Fibroblast of mammary gland (primary cell): ENCODE measurements around the gene CMIP.
"Not testable (repeated sequence)": the region's sequence is repeated elsewhere in the genome, so short reads cannot be mapped to it uniquely, and the experiment has no call there.

Source experiments
- DNase-seq: peaks from one replicate; pipeline ENCODE4 v3.0.0-alpha.2; 2010; ENCODE audit warnings: low read depth
- H3K4me3 ChIP-seq: 2 replicates; pipeline ENCODE4 v1.5.1; 2011; ENCODE audit warnings: low read depth, mild to moderate bottlenecking, low read length, moderate library complexity; ENCODE audit not compliant: control insufficient read depth
- TF ChIP-seq, protein P1 (sequence below): conservative IDR thresholded peaks from 2 replicates; pipeline ENCODE4 v1.5.1; 2011; ENCODE audit warnings: low read depth, low read length, inconsistent platforms; ENCODE audit not compliant: control insufficient read depth, insufficient read depth

The CMIP gene

DNA sequence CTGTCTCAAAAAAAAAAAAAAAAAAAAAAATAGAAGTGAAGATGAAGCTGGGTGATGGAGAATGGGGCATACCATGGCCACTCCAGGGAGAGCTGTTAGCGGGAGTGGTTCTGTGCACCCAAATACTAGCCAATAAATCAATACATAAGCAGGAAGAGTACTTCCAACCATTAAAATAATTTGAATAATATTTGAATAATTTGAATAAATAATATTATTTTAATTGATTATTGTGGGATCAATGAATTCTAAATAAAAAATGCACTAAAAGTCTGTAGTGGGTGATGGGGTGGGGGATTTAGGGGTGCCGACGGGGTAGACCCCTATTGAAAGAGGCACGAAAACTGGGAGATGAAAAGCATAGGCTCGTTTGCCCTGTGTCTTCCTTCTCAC lies 41.4 kb upstream of the CMIP start:
- no peak for DNase-seq
- H3K4me3 ChIP-seq, result no peak overlapping the region
- TF ChIP-seq, protein P1, sequence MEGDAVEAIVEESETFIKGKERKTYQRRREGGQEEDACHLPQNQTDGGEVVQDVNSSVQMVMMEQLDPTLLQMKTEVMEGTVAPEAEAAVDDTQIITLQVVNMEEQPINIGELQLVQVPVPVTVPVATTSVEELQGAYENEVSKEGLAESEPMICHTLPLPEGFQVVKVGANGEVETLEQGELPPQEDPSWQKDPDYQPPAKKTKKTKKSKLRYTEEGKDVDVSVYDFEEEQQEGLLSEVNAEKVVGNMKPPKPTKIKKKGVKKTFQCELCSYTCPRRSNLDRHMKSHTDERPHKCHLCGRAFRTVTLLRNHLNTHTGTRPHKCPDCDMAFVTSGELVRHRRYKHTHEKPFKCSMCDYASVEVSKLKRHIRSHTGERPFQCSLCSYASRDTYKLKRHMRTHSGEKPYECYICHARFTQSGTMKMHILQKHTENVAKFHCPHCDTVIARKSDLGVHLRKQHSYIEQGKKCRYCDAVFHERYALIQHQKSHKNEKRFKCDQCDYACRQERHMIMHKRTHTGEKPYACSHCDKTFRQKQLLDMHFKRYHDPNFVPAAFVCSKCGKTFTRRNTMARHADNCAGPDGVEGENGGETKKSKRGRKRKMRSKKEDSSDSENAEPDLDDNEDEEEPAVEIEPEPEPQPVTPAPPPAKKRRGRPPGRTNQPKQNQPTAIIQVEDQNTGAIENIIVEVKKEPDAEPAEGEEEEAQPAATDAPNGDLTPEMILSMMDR, result no peak

DNA sequence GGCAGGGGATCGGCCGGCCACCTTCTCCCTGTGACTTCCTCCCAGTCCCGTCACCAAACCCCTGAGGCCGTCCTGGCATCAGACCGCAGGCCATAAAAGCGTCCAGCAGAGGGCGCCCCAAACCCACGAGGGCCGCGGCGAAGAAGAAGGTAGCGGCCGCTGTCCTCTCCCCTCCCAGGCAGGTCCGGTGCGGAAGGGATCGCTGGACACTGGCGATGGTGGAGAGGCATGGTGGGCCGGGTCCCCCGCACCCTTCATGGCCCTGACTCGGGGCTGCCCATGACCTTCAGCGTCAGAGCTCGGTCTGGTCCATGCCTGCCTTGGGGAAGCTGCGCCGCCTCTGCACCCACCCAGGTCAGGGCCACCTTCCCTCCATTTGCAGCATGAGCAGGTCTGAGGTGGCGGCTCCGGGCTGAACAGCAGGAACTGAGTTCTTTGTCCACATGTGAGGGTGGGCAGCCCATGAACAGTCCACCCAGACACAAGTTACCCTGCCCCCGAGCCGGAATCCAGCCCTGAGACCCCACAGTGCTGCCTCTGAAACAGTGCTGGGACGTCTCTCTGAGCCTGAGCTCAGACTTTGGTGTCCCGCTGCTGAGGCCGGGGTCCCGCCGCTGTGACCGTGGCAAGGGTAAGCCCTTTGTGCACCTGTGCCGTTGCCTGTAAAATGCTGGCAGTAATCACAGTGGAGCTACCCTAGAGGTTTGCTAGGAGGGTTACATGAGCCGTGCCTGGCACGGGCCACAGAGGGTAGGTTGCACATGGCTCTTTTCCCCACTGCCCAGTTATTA lies 40.8 kb upstream of the CMIP start:
- H3K4me3 ChIP-seq, result peak overlapping the region; percentile 7
- peak; percentile 50 for DNase-seq
- TF ChIP-seq, protein P1, result peak; percentile 84

DNA sequence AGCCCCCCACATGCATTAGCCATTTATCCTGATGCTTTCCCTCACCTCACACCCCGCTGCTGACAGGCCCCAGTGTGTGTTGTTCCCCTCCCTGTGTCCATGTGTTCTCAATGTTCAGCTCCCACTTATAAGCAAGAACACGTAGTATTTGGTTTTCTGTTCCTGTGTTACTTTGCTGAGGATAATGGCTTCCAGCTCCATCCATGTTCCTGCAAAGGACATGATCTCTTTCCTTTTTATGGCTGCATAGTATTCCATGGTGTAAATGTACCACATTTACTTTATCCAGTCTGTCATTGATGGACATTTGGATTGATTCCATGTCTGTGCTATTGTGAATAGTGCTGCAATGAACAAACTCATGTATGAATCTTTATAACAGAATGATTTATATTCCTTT lies 39.6 kb upstream of the CMIP start:
- not testable (repeated sequence) for H3K4me3 ChIP-seq, DNase-seq

DNA sequence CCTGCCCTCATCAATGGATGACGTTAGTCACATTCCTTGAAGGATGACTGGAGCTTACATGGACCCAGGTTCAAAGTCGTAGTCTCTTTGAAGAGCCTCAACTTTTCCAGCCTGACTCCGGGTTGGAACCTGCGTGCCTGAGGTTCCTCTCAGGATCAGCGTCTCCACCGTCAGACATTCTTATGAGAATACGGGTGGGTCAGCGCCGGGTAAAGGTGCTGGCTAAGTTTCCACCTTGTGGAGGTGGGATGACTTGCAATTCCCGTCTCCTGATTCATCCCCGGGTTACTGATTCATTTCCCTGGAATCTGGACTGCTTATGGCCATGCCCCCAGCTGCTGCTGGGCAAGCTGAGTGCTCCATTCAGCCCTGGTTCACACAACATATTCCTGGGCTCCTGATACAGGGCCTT lies 38.9 kb upstream of the CMIP start:
- H3K4me3 ChIP-seq, result no peak overlapping the region
- TF ChIP-seq, protein P1, result no peak
- DNase-seq, result peak; percentile 70

DNA sequence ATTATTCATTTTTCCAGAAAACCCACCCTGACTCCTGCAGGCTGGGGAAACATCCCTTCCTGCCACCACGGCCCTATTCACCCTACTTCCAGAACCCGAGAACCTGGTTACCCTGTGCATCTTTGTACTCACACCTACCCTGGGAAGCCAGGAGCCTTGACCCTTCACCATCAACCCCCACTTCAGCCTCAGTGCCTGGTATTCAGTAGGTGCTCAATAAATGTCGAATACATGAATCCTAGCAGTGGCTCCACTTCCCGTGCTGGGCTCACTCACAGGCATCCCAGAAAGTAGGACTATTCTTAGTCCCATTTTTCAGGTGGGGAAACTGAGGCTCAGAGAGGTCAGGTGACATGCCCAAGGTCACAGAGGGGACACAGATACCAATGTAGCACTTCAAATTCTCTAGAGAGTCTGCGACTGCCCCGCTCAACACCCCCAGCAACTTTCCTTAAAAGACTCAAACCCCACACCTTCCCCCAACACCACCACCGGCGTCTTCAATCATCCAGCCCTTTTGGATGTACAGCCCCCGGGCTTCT lies 36.1 kb upstream of the CMIP start:
- no peak overlapping the region for H3K4me3 ChIP-seq
- TF ChIP-seq, protein P1, result no peak
- DNase-seq, result no peak

DNA sequence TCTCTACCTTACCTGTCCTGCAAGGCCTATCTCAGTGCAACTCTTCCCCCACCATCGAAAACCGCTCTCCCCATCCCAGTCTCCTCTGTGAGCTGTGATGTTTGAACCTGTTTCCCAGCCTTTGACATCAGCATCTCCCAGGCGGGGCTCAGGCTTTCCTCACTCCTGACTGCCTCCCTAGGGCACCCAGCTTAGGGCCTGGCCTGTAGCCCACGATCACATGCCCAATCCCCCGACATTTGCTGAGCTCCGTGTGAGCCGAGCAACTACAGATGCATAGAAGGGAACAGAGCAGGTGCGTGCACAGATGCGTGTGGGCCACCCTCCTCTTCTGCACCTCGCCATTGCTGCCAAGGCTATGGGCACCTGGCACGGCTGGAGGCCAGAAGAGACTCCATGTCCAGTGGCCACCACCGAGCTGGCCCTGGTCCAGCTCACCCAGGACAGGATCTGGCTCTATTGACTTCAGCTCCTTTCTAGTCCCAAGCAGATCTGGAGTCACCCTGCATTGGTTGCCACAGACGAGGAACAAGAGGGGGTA lies 35.5 kb upstream of the CMIP start:
- TF ChIP-seq, protein P1, result no peak
- no peak overlapping the region for H3K4me3 ChIP-seq
- no peak for DNase-seq

DNA sequence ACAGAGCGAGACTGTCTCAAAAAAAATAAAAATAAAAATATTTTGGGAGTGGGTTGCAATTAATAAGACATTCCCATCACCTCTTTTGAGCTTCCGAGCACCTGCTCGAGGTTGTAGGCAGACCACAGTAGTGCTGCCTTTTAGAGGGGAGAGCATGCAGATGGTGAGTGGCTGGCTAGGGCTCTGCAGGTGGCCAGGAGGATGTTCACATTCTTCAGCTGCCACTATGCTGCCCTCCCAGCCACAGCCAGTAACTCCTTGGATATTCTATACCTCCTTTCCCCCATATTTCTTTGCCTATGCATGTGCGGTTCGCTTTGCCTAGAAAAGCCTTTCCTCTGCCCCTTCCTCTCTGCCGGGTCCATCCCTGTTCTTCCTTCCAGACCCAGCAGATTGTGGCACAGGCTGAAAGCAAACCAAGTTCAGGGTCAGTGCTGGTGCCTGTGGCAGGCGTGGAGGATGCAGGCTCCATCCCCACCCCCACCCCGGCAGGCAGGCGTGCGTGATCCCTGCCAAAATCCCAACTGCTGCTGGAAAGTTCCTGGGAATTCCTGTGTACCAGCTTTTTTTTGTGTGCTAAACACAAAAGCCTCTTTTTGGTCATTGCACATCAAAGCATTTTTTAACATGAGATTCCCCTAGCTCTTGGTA lies 33.8 kb upstream of the CMIP start:
- no peak for DNase-seq
- TF ChIP-seq, protein P1, result no peak
- H3K4me3 ChIP-seq, result no peak overlapping the region
